ENCODE results near the gene SNTA1. TPM values are rescaled to one million over a fixed set of nuclear protein-coding genes. Genes with fewer than 3 reads are reported as not detected.

SNTA1 gene
- total and polyA plus RNA-seq, 2 experiments from 2014 or later, result 3.8 to 9.3 TPM

DNA sequence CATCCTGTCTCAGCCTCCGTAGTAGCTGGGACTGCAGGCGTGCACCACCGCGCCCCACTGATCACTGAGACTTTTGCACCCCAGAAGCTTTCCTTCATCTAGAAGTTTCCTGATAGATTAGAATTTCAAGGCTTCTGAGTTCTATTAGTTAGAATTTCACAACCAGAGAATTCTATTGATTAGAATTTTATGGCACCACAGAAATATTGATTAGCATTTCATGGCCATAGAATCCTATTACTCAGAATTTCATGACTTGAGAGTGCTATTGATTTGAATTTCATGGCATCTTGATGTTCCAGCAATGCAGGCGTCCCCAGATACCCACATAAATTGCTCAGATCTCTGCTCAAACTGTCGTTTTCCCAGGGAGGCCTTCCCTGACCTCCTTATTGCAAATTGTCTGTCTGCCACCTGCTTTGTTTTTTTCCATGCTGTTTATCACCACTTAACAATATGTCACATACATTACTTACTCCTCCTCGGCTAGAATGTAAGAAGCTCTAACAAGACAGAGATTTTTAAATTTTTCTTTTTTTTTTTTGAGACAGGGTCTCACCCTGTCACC, 29.4 kb upstream of the SNTA1 start:
- H3K9me2 ChIP-seq (ENCODE audit: insufficient read depth), result no peaks in the 10 kb centered on the region
- DNase-seq (ENCODE audit: low spot score), result no peak
- H3F3A ChIP-seq (replicated peaks; ENCODE audit: low read depth), result no peaks in the 10 kb centered on the region
- ATAC-seq, result no peak
- peaks cover 25% of the 10 kb centered on the region for H3K4me1 ChIP-seq (ENCODE audit: insufficient read depth)
- H2AFZ ChIP-seq, result no peak overlapping the region
- no peak for TF ChIP-seq EZH2phosphoT487 (IDR thresholded peaks at IDR 0.05; ENCODE audit: unreplicated experiment)
- TF ChIP-seq, protein P1, sequence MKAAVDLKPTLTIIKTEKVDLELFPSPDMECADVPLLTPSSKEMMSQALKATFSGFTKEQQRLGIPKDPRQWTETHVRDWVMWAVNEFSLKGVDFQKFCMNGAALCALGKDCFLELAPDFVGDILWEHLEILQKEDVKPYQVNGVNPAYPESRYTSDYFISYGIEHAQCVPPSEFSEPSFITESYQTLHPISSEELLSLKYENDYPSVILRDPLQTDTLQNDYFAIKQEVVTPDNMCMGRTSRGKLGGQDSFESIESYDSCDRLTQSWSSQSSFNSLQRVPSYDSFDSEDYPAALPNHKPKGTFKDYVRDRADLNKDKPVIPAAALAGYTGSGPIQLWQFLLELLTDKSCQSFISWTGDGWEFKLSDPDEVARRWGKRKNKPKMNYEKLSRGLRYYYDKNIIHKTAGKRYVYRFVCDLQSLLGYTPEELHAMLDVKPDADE (IDR thresholded peaks at IDR 0.05), result no peak
- no peak for TF ChIP-seq ZNF331 (CRISPR knock-in tag; IDR thresholded peaks at IDR 0.05; ENCODE audit: low read depth)
- no peak for TF ChIP-seq STAT1 (IDR thresholded peaks at IDR 0.05; ENCODE audit: unreplicated experiment)
- TF ChIP-seq EZH2 (IDR thresholded peaks at IDR 0.05; ENCODE audit: low read depth, unreplicated experiment), result no peak
- TF ChIP-seq, protein P2, sequence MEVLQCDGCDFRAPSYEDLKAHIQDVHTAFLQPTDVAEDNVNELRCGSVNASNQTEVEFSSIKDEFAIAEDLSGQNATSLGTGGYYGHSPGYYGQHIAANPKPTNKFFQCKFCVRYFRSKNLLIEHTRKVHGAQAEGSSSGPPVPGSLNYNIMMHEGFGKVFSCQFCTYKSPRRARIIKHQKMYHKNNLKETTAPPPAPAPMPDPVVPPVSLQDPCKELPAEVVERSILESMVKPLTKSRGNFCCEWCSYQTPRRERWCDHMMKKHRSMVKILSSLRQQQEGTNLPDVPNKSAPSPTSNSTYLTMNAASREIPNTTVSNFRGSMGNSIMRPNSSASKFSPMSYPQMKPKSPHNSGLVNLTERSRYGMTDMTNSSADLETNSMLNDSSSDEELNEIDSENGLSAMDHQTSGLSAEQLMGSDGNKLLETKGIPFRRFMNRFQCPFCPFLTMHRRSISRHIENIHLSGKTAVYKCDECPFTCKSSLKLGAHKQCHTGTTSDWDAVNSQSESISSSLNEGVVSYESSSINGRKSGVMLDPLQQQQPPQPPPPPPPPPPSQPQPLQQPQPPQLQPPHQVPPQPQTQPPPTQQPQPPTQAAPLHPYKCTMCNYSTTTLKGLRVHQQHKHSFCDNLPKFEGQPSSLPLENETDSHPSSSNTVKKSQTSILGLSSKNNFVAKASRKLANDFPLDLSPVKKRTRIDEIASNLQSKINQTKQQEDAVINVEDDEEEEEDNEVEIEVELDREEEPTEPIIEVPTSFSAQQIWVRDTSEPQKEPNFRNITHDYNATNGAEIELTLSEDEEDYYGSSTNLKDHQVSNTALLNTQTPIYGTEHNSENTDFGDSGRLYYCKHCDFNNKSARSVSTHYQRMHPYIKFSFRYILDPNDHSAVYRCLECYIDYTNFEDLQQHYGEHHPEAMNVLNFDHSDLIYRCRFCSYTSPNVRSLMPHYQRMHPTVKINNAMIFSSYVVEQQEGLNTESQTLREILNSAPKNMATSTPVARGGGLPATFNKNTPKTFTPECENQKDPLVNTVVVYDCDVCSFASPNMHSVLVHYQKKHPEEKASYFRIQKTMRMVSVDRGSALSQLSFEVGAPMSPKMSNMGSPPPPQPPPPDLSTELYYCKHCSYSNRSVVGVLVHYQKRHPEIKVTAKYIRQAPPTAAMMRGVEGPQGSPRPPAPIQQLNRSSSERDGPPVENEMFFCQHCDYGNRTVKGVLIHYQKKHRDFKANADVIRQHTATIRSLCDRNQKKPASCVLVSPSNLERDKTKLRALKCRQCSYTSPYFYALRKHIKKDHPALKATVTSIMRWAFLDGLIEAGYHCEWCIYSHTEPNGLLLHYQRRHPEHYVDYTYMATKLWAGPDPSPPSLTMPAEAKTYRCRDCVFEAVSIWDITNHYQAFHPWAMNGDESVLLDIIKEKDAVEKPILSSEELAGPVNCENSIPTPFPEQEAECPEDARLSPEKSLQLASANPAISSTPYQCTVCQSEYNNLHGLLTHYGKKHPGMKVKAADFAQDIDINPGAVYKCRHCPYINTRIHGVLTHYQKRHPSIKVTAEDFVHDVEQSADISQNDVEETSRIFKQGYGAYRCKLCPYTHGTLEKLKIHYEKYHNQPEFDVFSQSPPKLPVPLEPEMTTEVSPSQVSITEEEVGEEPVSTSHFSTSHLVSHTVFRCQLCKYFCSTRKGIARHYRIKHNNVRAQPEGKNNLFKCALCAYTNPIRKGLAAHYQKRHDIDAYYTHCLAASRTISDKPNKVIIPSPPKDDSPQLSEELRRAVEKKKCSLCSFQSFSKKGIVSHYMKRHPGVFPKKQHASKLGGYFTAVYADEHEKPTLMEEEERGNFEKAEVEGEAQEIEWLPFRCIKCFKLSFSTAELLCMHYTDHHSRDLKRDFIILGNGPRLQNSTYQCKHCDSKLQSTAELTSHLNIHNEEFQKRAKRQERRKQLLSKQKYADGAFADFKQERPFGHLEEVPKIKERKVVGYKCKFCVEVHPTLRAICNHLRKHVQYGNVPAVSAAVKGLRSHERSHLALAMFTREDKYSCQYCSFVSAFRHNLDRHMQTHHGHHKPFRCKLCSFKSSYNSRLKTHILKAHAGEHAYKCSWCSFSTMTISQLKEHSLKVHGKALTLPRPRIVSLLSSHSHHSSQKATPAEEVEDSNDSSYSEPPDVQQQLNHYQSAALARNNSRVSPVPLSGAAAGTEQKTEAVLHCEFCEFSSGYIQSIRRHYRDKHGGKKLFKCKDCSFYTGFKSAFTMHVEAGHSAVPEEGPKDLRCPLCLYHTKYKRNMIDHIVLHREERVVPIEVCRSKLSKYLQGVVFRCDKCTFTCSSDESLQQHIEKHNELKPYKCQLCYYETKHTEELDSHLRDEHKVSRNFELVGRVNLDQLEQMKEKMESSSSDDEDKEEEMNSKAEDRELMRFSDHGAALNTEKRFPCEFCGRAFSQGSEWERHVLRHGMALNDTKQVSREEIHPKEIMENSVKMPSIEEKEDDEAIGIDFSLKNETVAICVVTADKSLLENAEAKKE (CRISPR knock-in tag; IDR thresholded peaks at IDR 0.05), result no peak
- TF ChIP-seq JUNB (IDR thresholded peaks at IDR 0.05; ENCODE audit: unreplicated experiment), result no peak
- TF ChIP-seq ZNF114 (CRISPR knock-in tag; IDR thresholded peaks at IDR 0.05), result no peak
- TF ChIP-seq, protein P3, sequence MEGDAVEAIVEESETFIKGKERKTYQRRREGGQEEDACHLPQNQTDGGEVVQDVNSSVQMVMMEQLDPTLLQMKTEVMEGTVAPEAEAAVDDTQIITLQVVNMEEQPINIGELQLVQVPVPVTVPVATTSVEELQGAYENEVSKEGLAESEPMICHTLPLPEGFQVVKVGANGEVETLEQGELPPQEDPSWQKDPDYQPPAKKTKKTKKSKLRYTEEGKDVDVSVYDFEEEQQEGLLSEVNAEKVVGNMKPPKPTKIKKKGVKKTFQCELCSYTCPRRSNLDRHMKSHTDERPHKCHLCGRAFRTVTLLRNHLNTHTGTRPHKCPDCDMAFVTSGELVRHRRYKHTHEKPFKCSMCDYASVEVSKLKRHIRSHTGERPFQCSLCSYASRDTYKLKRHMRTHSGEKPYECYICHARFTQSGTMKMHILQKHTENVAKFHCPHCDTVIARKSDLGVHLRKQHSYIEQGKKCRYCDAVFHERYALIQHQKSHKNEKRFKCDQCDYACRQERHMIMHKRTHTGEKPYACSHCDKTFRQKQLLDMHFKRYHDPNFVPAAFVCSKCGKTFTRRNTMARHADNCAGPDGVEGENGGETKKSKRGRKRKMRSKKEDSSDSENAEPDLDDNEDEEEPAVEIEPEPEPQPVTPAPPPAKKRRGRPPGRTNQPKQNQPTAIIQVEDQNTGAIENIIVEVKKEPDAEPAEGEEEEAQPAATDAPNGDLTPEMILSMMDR (conservative IDR thresholded peaks at IDR 0.05; ENCODE audit: low read depth in 2 of 2), result no peak
- TF ChIP-seq POLR2AphosphoS5 (IDR thresholded peaks at IDR 0.05; ENCODE audit: low read depth), result no peak
- TF ChIP-seq NANOG (IDR thresholded peaks at IDR 0.05; ENCODE audit: borderline replicate concordance), result no peak
- TF ChIP-seq, protein P4, sequence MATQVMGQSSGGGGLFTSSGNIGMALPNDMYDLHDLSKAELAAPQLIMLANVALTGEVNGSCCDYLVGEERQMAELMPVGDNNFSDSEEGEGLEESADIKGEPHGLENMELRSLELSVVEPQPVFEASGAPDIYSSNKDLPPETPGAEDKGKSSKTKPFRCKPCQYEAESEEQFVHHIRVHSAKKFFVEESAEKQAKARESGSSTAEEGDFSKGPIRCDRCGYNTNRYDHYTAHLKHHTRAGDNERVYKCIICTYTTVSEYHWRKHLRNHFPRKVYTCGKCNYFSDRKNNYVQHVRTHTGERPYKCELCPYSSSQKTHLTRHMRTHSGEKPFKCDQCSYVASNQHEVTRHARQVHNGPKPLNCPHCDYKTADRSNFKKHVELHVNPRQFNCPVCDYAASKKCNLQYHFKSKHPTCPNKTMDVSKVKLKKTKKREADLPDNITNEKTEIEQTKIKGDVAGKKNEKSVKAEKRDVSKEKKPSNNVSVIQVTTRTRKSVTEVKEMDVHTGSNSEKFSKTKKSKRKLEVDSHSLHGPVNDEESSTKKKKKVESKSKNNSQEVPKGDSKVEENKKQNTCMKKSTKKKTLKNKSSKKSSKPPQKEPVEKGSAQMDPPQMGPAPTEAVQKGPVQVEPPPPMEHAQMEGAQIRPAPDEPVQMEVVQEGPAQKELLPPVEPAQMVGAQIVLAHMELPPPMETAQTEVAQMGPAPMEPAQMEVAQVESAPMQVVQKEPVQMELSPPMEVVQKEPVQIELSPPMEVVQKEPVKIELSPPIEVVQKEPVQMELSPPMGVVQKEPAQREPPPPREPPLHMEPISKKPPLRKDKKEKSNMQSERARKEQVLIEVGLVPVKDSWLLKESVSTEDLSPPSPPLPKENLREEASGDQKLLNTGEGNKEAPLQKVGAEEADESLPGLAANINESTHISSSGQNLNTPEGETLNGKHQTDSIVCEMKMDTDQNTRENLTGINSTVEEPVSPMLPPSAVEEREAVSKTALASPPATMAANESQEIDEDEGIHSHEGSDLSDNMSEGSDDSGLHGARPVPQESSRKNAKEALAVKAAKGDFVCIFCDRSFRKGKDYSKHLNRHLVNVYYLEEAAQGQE (IDR thresholded peaks at IDR 0.05; ENCODE audit: unreplicated experiment), result no peak
- TF ChIP-seq CREB1 (CRISPR knock-in tag; IDR thresholded peaks at IDR 0.05; ENCODE audit: low read depth), result no peak
- Mint-ChIP-seq H3K4me3 (no peak overlapping the region), H3K36me3 (ENCODE audit: low read depth) (no peaks in the 10 kb centered on the region), H3K27ac (no peak overlapping the region), H3K27me3 (ENCODE audit: insufficient read depth, low read depth, poor library complexity) (peaks cover 10% of the 10 kb centered on the region), H3K9me3 (no peaks in the 10 kb centered on the region), H3K4me1 (peaks cover 28% of the 10 kb centered on the region)
- H3K4me2 ChIP-seq, result no peak overlapping the region
- no peak overlapping the region for H3K27ac ChIP-seq (ENCODE audit: low read depth)
- no peaks in the 10 kb centered on the region for H3K79me2 ChIP-seq (replicated peaks; ENCODE audit: insufficient read depth)
- H3K27me3 ChIP-seq (ENCODE audit: insufficient read depth), result no peaks in the 10 kb centered on the region
- H4K20me1 ChIP-seq (replicated peaks; ENCODE audit: insufficient read depth), result no peaks in the 10 kb centered on the region
- H3K36me3 ChIP-seq (ENCODE audit: insufficient read depth), result no peaks in the 10 kb centered on the region
- H3K4me3 ChIP-seq, result no peak overlapping the region

Data from GM23338 (cell line).